ENCODE measurements around the gene NCKAP5. TPM values are rescaled to one million over a fixed set of nuclear protein-coding genes. Genes with fewer than 3 reads are reported as not detected.
"Not testable (repeated sequence)": the region's sequence is repeated elsewhere in the genome, so short reads cannot be mapped to it uniquely, and the experiment has no call there.

NCKAP5 gene
- total RNA-seq, 1 experiment from 2014 or later: 0.07 TPM

DNA sequence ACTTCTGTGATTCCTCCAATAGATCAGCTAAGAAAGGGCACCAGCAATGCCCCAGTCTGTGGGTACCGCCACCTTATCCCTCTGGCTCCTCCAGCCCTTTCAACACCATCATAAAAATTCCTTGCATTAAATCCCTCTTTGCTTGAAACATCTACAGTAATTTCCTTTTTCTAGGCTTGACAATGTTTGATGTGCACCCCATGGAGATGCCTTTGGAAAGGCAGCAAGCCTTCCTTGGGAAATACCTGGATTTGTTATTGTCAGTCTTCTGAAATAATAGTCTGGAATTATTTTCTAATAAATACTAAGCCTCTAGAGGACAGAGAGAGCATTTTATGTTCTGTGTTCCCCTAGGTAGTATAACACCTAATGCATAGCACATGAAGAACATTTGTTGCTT, 46.1 kb downstream of the NCKAP5 start:
- no peak for DNase-seq (ENCODE audit: low spot score)

GRCh38 chr2:133521146-133521745, 47.0 kb downstream of the NCKAP5 start:
- DNase-seq (ENCODE audit: low spot score): no peak

GRCh38 chr2:133519677-133520076, 48.6 kb downstream of the NCKAP5 start:
- not testable (repeated sequence) for DNase-seq (ENCODE audit: low spot score)

DNA sequence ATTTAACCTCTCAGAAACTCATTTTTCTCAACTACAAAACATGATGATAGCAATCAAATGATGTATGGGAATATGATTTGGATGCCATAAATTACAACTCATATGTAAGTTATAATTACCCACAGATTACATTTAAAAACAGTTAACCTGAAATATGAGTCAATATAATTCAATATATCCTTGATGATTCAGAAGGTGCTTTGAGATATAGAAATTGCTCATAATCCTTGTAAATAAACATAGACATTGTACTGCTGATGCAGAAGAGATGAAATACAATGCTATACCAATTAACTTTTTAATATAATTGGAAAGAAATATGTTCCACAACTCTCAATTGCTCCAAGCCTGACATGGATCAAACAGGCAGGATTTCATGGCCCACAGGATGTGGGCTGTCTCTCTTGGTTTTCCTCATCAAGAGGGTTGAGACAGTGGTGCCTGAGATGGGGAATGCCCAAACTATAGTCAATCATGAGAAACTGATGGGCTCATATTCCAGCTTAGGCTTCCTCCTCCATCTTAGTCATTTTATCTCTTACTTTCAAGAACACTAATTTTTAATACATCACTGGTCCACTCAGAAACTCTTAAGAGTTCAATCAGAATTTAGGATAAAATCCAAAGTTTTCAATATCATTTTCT, 49.4 kb downstream of the NCKAP5 start:
- DNase-seq (ENCODE audit: low spot score): no peak

- no peak for DNase-seq (ENCODE audit: low spot score)
Observed at GRCh38 chr2:133517876-133518275, 50.4 kb downstream of the NCKAP5 start.

DNA sequence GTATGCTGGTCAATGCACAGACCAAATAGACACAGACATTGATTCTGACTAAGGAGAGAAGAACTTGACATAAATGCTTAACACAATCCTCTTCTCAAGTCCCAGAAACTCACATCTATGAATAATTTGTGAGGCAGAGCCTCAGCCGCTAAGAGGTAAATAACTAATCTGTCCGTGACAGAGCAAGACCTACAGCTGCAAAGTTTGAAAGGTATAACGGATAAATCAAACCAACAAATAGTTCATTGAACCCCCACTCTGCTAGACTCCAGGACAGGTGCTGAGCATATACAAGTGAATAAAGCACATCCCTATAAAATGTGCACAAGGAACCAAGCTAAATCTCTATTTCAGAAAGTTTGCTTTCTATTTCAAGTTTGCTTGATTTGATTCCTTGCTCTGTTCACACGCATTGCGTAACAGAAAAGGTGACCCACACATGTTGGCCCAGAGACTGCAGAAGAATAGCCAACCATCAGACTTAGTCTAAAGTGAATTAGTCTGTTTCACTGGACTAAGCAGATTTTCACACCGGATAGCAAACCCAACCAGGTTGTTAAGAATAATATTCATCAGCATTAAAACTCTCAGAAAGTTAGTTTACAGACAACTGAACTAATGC, 51.7 kb downstream of the NCKAP5 start:
- DNase-seq (ENCODE audit: low spot score): no peak

GRCh38 chr2:133515271-133515670, 53.0 kb downstream of the NCKAP5 start:
- no peak for DNase-seq (ENCODE audit: low spot score)

GRCh38 chr2:133513893-133514292, 54.4 kb downstream of the NCKAP5 start:
- DNase-seq (ENCODE audit: low spot score): no peak

- no peak for DNase-seq (ENCODE audit: low spot score)
Observed at GRCh38 chr2:133512121-133512520, 56.1 kb downstream of the NCKAP5 start.

- no peak for DNase-seq (ENCODE audit: low spot score)
Observed at GRCh38 chr2:133511679-133512078, 56.6 kb downstream of the NCKAP5 start.

- no peak for DNase-seq (ENCODE audit: low spot score)
Observed at GRCh38 chr2:133509777-133510176, 58.5 kb downstream of the NCKAP5 start.

- no peak for DNase-seq (ENCODE audit: low spot score)
Observed at GRCh38 chr2:133508546-133509165, 59.6 kb downstream of the NCKAP5 start.

DNA sequence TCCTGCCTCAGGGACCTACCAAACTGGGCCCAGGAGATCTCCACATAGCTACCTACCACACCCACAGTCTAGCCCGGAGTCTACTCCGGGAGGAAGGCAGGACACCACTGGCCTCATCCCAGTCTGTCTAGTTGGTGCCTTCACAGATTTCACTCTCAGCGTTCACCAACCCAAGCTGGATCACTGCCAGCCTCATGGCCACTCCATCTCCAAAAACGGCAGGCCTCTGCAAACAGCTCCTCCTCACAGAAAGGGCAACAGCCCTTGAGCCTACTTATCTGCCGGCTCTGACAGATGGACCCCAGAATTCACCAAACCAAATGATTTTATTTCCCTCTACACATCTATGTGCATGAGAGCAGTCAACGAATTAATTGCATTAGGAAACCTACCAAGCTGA, 61.3 kb downstream of the NCKAP5 start:
- no peak for DNase-seq (ENCODE audit: low spot score)

DNA sequence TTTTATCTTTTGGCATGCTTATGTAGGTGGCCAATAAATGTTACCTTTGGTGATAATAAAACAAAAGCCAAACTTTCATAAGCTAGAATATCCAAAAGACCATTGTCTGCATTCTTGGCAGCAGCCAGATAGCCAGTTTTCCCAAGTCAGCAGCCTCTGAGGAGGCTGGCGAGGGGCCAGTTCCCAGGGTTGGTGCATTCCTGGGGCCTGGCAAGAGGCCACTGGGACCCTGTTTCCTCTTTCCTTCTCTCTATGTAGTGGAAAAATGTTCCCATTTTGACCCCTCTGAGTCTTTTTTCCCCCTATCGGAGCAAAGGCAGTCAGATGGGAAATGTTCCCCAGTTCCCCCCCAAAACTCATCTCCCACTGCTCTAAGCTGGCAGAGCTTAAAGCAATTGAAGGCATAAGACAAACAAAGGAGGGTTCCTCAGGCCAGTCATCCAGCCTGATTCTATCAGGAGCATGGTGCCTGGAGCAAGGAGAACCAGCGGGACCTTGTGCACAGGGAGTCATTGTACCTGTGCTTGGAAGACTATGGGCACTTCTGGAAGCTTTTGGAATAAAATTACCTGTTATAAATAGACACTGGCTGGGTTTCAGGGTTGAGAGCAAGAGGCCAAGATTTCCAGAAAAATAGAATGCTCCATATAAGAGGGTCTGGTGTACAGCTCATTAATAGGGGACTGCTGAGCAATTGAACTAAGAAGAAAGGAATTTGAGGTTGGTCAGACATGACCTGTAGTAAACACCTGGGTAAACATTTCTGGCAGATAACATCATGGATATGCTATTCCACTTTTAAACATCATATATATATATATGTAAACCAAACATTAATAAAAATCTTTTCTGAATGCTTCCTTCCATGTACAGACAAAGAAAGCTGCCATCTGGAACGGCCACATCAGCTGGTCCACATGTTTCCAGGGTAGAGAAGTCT, 63.4 kb downstream of the NCKAP5 start:
- peak; percentile 30 for DNase-seq (ENCODE audit: low spot score)

GRCh38 chr2:133503927-133504326, 64.3 kb downstream of the NCKAP5 start:
- no peak for DNase-seq (ENCODE audit: low spot score)

DNA sequence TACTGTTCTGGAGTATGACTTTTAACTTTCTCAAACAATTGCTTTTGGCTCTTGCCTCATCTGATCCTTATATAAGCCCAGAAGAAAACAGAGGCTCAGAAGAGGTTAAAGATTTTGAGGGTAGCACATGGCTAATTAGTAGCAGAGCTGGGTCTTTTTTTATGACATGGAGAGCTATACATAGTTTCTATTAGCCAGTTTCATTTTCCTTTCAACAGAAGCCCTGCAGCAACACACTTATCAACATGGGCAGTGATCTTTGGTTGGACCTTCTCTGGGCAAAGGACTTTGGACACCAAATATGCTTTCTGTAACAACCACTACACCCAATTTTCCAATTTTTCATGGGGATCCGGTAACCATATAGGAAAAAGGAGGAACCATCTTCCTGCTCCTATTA, 64.9 kb downstream of the NCKAP5 start:
- no peak for DNase-seq (ENCODE audit: low spot score)

GRCh38 chr2:133502678-133503077, 65.6 kb downstream of the NCKAP5 start:
- DNase-seq (ENCODE audit: low spot score): no peak

GRCh38 chr2:133500917-133501316, 67.3 kb downstream of the NCKAP5 start:
- no peak for DNase-seq (ENCODE audit: low spot score)

GRCh38 chr2:133498662-133499585, 69.3 kb downstream of the NCKAP5 start:
- DNase-seq (ENCODE audit: low spot score): no peak

GRCh38 chr2:133497951-133498565, 70.2 kb downstream of the NCKAP5 start:
- DNase-seq (ENCODE audit: low spot score): no peak

Measured in A172 (cell line).